ENCODE data around the gene RNF149.

The RNF149 gene

DNA sequence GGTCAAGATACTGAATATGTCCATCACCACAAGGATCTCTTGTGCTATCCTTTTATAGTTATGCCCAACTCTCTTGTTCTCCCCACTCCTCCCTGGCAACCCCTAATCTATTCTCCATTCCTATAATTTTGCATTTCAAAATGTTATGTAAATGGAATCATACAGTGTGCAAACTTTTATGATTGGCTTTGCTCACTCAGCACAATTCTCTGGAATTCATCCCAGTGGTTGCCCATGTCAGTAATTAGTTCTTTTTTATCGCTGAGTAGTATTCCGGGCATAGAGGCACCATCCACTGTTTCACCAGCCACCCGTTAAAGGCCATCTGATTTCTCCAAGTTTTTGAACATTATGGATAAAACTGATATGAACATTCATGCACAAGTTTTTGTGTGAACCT, 38.4 kb upstream of the RNF149 start:
- no peaks in the 10 kb centered on the region for H3K27me3 ChIP-seq (ENCODE audit: insufficient read depth, low read length)
- no peak overlapping the region for H3K27ac ChIP-seq (ENCODE audit: low read depth, low read length)
- no peaks in the 10 kb centered on the region for H3K9me3 ChIP-seq (ENCODE audit: insufficient read depth, low read depth, low read length)
- H3K9ac ChIP-seq (ENCODE audit: low read depth, low read length) = no peak overlapping the region
- WGBS = 92% methylated on average over 3 of the region's 3 CpGs
- H3K4me1 ChIP-seq (ENCODE audit: insufficient read depth, low read length) = no peaks in the 10 kb centered on the region
- H3K36me3 ChIP-seq (ENCODE audit: insufficient read depth, low read length) = no peaks in the 10 kb centered on the region
- no peak overlapping the region for H3K4me3 ChIP-seq (ENCODE audit: low read length)

DNA sequence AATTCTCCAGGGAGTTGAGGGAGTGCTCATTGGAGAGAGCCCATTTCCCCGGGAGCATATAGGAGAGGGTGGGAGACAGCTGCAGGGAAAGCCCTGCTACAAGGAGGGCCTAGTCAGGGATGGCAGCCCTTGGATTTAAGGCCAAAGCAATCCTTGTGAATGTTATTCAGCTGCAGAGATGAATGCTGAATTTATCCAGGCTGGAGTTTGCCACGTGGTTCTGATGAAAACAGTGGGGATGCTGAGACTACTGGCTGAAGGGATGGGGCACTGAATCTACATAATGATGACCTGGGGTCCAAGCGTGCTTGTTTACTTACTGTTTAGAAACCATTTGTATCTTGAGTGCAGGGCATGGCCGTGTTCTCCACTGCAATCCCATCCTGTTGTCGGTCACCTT, 35.6 kb upstream of the RNF149 start:
- Histone ChIP-seq H3K27me3 (ENCODE audit: insufficient read depth, low read length) (no peaks in the 10 kb centered on the region), H3K4me1 (ENCODE audit: insufficient read depth, low read length) (peaks cover 16% of the 10 kb centered on the region), H3K9me3 (ENCODE audit: insufficient read depth, low read depth, low read length) (no peaks in the 10 kb centered on the region), H3K4me3 (ENCODE audit: low read length) (no peak overlapping the region), H3K36me3 (ENCODE audit: insufficient read depth, low read length) (no peaks in the 10 kb centered on the region), H3K9ac (ENCODE audit: low read depth, low read length) (no peak overlapping the region), H3K27ac (ENCODE audit: low read depth, low read length) (no peak overlapping the region)
- 71% methylated on average over 5 of the region's 5 CpGs for WGBS

DNA sequence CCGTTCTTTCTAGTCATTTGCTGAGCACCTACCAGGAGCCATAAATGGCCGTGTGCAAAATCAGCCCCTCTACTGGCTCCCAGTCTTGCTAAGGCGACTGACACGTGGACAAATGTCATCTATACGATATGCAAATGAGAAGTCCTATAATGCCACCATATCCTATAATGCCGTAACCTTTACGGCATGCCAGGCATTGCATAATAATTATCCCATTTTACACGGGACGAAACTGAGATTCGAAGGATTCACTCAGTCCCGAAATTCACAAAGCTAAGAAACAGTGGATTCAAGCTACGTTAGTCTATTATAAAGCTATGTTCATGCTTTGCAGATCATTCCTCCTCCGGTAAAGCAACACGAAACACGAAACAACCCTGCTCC, 34.1 kb upstream of the RNF149 start:
- Histone ChIP-seq H3K27ac (ENCODE audit: low read depth, low read length) (no peak overlapping the region), H3K9me3 (ENCODE audit: insufficient read depth, low read depth, low read length) (no peaks in the 10 kb centered on the region), H3K27me3 (ENCODE audit: insufficient read depth, low read length) (no peaks in the 10 kb centered on the region), H3K4me1 (ENCODE audit: insufficient read depth, low read length) (peaks cover 29% of the 10 kb centered on the region), H3K36me3 (ENCODE audit: insufficient read depth, low read length) (no peaks in the 10 kb centered on the region), H3K4me3 (ENCODE audit: low read length) (no peak overlapping the region), H3K9ac (ENCODE audit: low read depth, low read length) (no peak overlapping the region)
- 88% methylated on average over 15 of the region's 15 CpGs for WGBS

DNA sequence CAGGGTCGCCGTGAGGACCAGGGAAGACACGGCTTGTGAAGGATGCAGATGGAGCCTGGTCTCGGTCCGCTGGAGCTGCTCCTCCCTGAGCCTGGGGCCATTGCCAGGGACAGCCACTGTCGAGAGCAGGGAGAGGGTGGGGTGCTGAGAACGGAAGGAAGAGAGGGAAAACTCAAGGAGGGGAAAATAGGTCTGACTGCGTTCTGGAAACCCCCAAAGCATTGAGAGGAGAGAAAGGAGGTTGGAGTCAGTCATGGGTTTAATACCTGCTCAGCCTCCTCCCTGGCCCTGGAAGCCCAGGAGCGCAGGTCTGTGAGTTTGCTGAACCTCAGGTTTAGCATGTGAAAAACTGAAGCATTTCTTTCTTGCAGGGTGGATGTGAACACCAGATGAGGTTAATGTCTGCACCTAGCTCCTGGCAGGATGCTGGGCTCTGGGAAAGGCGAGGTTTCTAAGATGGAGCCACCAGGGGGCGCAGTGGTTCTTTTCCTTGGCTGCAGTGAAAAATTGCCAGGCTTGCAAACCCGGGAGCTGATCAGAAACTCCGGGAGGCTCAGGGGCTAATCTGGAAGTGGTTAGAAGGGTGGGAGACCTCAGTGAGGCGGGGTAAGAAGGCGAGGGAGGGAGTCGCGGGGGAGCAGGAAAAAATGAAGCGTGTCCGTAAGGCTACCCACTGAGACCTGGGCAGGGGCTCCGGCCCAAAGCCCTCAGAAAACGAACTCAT, 33.6 kb upstream of the RNF149 start:
- no peak overlapping the region for H3K27ac ChIP-seq (ENCODE audit: low read depth, low read length)
- peaks cover 29% of the 10 kb centered on the region for H3K4me1 ChIP-seq (ENCODE audit: insufficient read depth, low read length)
- H3K9ac ChIP-seq (ENCODE audit: low read depth, low read length) = no peak overlapping the region
- 47% methylated on average over 21 of the region's 21 CpGs for WGBS
- no peaks in the 10 kb centered on the region for H3K36me3 ChIP-seq (ENCODE audit: insufficient read depth, low read length)
- H3K4me3 ChIP-seq (ENCODE audit: low read length) = no peak overlapping the region
- no peaks in the 10 kb centered on the region for H3K9me3 ChIP-seq (ENCODE audit: insufficient read depth, low read depth, low read length)
- no peaks in the 10 kb centered on the region for H3K27me3 ChIP-seq (ENCODE audit: insufficient read depth, low read length)

DNA sequence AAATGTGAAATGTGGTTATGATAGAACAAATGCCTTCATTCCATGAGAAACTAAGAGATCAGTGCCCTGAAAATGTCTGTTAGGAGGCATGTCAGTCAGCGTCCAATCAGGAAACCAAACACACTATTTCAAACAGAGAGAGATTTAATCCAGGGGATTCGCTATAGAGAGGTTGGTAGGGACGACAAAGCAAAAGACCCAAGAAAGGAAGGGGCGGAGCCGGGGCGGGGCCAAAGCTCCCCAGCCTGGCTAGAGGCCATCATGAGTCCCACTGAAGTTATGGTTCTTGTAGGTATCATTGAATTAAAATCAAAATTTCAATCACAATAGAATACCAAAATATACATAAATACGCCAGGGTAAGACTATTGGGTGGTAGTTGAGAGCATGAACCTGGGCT, 32.9 kb upstream of the RNF149 start:
- H3K36me3 ChIP-seq (ENCODE audit: insufficient read depth, low read length) = no peaks in the 10 kb centered on the region
- H3K9me3 ChIP-seq (ENCODE audit: insufficient read depth, low read depth, low read length) = no peaks in the 10 kb centered on the region
- H3K4me3 ChIP-seq (ENCODE audit: low read length) = no peak overlapping the region
- no peak overlapping the region for H3K27ac ChIP-seq (ENCODE audit: low read depth, low read length)
- peaks cover 29% of the 10 kb centered on the region for H3K4me1 ChIP-seq (ENCODE audit: insufficient read depth, low read length)
- no peaks in the 10 kb centered on the region for H3K27me3 ChIP-seq (ENCODE audit: insufficient read depth, low read length)
- H3K9ac ChIP-seq (ENCODE audit: low read depth, low read length) = no peak overlapping the region
- WGBS = 86% methylated on average over 6 of the region's 7 CpGs

DNA sequence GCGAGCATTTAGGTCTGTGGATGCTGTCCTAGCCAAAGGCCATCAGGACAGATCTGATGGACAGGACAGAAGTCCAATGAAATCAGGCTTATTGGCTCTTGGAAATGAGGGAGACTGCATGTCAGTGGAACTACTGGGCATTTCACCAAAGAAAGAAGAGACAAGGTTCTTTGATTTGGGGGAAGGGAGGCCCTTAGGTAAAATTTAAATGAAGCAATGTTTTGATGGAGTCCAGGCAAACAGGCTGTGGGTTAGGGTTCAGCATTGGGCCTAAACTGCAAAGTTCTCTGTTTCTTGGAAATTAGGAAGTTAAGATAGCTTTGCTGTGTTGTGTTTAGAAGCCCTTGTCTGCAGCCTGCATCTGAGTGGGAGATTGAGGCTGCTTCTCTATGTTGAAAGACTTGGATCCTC, 31.6 kb upstream of the RNF149 start:
- no peaks in the 10 kb centered on the region for H3K9me3 ChIP-seq (ENCODE audit: insufficient read depth, low read depth, low read length)
- H3K27me3 ChIP-seq (ENCODE audit: insufficient read depth, low read length) = no peaks in the 10 kb centered on the region
- no peak overlapping the region for H3K4me3 ChIP-seq (ENCODE audit: low read length)
- H3K4me1 ChIP-seq (ENCODE audit: insufficient read depth, low read length) = peaks cover 29% of the 10 kb centered on the region
- H3K36me3 ChIP-seq (ENCODE audit: insufficient read depth, low read length) = no peaks in the 10 kb centered on the region
- H3K9ac ChIP-seq (ENCODE audit: low read depth, low read length) = peak overlapping the region; percentile 66
- no peak overlapping the region for H3K27ac ChIP-seq (ENCODE audit: low read depth, low read length)
- WGBS = 75% methylated on average over 1 of the region's 1 CpG

DNA sequence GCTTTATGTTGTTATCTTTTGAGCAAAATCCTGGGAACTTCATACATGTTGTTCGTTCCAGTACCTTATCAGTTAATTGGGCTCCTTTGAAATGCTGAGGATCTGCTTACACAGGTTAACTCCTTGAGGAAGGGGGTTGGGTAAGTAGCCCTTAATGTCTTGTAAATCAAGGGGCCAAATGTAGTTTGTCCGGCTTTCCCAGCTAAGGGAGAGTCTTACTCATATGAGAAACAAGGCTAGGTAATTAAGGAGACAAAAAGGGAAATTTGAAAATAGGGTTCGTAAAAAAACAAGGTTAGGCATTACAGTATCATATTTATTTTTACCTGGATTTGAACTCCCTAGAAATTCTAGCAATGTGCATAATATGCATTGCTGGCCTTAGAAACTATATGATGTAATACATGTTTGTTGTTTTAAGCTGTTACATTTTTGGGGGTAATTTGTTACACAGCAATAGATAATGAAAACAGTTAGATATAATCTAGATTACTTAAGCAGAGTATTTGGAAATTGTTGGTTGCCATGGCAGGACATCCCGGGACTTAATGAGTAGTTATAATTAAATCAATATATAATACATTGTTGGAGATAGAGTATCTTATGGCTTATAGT, 30.9 kb upstream of the RNF149 start:
- no peaks in the 10 kb centered on the region for H3K9me3 ChIP-seq (ENCODE audit: insufficient read depth, low read depth, low read length)
- peaks cover 29% of the 10 kb centered on the region for H3K4me1 ChIP-seq (ENCODE audit: insufficient read depth, low read length)
- H3K4me3 ChIP-seq (ENCODE audit: low read length) = 0 out of 2 replicates have a peak overlapping the region, but pooled peaks have one; percentile 11
- no peak overlapping the region for H3K27ac ChIP-seq (ENCODE audit: low read depth, low read length)
- H3K9ac ChIP-seq (ENCODE audit: low read depth, low read length) = no peak overlapping the region
- no peaks in the 10 kb centered on the region for H3K36me3 ChIP-seq (ENCODE audit: insufficient read depth, low read length)
- 7% methylated on average over 2 of the region's 4 CpGs for WGBS
- H3K27me3 ChIP-seq (ENCODE audit: insufficient read depth, low read length) = no peaks in the 10 kb centered on the region

DNA sequence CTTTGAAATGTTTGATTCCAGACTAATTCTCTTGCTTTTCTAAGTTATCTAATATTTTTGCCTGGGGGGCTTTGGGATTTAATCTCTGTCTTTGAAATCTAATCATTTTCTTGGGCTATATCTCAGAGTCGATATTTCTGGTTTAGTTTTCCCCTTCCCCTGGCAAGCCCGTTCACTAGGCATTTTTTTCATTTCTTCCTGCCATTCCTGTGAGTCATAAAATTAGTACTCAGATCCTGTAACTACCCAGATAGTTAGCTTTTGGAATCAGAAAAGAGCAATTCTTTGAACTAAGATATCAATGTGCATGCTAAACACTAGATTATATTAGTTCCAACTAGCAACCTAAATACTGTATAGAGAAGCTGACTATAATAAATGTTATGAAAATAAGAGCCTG, 29.4 kb upstream of the RNF149 start:
- no peaks in the 10 kb centered on the region for H3K27me3 ChIP-seq (ENCODE audit: insufficient read depth, low read length)
- H3K4me3 ChIP-seq (ENCODE audit: low read length) = no peak overlapping the region
- 93% methylated on average over 2 of the region's 2 CpGs for WGBS
- H3K9ac ChIP-seq (ENCODE audit: low read depth, low read length) = no peak overlapping the region
- no peaks in the 10 kb centered on the region for H3K9me3 ChIP-seq (ENCODE audit: insufficient read depth, low read depth, low read length)
- no peak overlapping the region for H3K27ac ChIP-seq (ENCODE audit: low read depth, low read length)
- peaks cover 29% of the 10 kb centered on the region for H3K4me1 ChIP-seq (ENCODE audit: insufficient read depth, low read length)
- H3K36me3 ChIP-seq (ENCODE audit: insufficient read depth, low read length) = no peaks in the 10 kb centered on the region

DNA sequence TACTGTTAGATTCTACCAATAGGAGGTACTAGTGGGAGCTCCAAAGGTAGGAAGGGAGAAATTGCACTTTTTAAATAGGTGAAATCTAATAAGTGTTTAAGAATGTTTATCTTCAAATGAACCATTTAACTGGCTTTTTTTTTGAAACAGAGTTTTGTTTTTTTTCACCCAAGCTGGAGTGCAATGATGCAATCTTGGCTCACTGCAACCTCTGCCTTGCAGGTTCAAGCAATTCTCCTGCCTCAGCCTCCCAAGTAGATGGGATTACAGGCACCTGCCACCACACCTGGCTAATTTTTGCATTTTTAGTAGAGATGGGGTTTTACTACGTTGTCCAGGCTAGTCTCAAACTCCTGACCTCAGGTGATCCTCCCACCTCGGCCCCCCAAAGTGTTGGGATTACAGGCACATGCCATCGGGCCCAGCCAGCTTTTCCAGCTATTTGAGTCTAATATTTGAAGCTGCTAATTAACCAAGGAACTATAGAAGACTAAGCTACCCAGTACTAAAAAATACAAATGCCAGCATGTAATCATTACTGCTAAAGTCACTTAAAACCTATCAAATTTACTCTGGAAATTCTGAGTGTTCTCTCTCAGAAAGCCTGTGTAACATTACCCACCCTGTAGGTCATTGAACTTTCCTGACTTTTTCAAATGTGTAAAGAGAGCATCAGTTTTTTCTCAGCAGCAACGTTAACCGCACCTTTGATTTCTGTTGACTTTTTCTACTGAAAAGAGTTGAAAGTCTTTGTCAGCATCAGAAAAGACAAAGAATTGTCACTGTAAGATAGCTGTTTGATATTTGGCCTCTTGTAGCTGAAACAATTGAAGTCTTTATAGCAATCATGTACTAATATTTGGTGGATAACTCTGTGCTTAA, 24.6 kb upstream of the RNF149 start:
- Histone ChIP-seq H3K36me3 (ENCODE audit: insufficient read depth, low read length) (no peaks in the 10 kb centered on the region), H3K4me1 (ENCODE audit: insufficient read depth, low read length) (peaks cover 28% of the 10 kb centered on the region), H3K27ac (ENCODE audit: low read depth, low read length) (no peak overlapping the region), H3K27me3 (ENCODE audit: insufficient read depth, low read length) (no peaks in the 10 kb centered on the region), H3K9me3 (ENCODE audit: insufficient read depth, low read depth, low read length) (no peaks in the 10 kb centered on the region), H3K4me3 (ENCODE audit: low read length) (no peak overlapping the region), H3K9ac (ENCODE audit: low read depth, low read length) (no peak overlapping the region)
- 73% methylated on average over 5 of the region's 5 CpGs for WGBS

DNA sequence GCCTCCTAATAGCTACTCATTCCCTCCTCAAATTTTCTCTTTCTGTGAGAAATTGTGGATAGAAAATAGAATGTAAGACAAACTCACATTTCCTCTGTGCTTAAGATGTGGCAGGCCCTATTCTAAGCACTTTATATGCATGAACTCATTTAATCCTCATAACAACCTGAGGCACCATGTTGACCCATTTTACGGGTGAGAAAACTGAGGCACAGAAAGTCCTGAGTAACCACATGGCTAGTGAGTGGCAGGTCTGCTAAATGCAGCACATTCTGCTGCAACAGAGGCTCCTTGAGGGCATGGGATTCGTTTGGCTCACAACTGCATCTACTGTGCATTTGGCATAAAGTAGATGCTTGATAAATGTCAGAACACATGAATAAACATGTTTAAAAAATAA, 22.7 kb upstream of the RNF149 start:
- peak overlapping the region; percentile 6; the same call in 1 of the 2 replicates for H3K9ac ChIP-seq (ENCODE audit: low read depth, low read length)
- H3K4me1 ChIP-seq (ENCODE audit: insufficient read depth, low read length) = peaks cover 32% of the 10 kb centered on the region
- no peaks in the 10 kb centered on the region for H3K9me3 ChIP-seq (ENCODE audit: insufficient read depth, low read depth, low read length)
- no peak overlapping the region for H3K4me3 ChIP-seq (ENCODE audit: low read length)
- no peaks in the 10 kb centered on the region for H3K27me3 ChIP-seq (ENCODE audit: insufficient read depth, low read length)
- H3K36me3 ChIP-seq (ENCODE audit: insufficient read depth, low read length) = no peaks in the 10 kb centered on the region
- WGBS = 92% methylated on average over 2 of the region's 2 CpGs
- H3K27ac ChIP-seq (ENCODE audit: low read depth, low read length) = no peak overlapping the region; the same call in 1 of the 2 replicates

Data from HUES64 (cell line).